ENCODE measurements around the gene DDX10. TPM values are rescaled to one million over a fixed set of nuclear protein-coding genes. Genes with fewer than 3 reads are reported as not detected.
A peak's percentile ranks its signal among the peaks of the same experiment; 100 is the strongest.

Gene DDX10
- total RNA-seq, 4 donors from 2014 or later = 11.5 to 22.0 (median 14.3) TPM

- WGBS = 77% methylated on average over 2 of the region's 2 CpGs
- H3K4me1 ChIP-seq = no peaks in the 10 kb centered on the region
- TF ChIP-seq CTCF (IDR thresholded peaks at IDR 0.05) (no peak), POLR2AphosphoS5 (IDR thresholded peaks at IDR 0.05) (no peak), POLR2A (IDR thresholded peaks at IDR 0.05; ENCODE audit: low read depth) (no peak), EP300 (IDR thresholded peaks at IDR 0.05) (no peak)
- H3K27ac ChIP-seq (replicated peaks in 1 of 4) = no peak overlapping the region
- no peak for DNase-seq (ENCODE audit: extremely low spot score)
- intact Hi-C loops (cut with DNase I) = no loop called here
- H3K36me3 ChIP-seq = no peaks in the 10 kb centered on the region
- H3K27me3 ChIP-seq = no peaks in the 10 kb centered on the region
- no peaks in the 10 kb centered on the region for H3K9me3 ChIP-seq
- H3K4me3 ChIP-seq = no peak overlapping the region
These were observed 310.2 kb downstream of the DDX10 start for GRCh38 chr11:108975026-108975425.

GRCh38 chr11:108975641-108976071 is 310.8 kb downstream of the DDX10 start:
- intact Hi-C loops (cut with DNase I) = no loop called here
- no peak for DNase-seq (ENCODE audit: extremely low spot score)
- H3K4me3 ChIP-seq = no peak overlapping the region
- no peaks in the 10 kb centered on the region for H3K9me3 ChIP-seq
- TF ChIP-seq POLR2AphosphoS5 (IDR thresholded peaks at IDR 0.05) = no peak
- no peak for TF ChIP-seq POLR2A (IDR thresholded peaks at IDR 0.05; ENCODE audit: low read depth)
- TF ChIP-seq EP300 (IDR thresholded peaks at IDR 0.05) = no peak
- no peaks in the 10 kb centered on the region for H3K4me1 ChIP-seq
- H3K36me3 ChIP-seq = no peaks in the 10 kb centered on the region
- no peak overlapping the region for H3K27ac ChIP-seq (replicated peaks in 1 of 4)
- H3K27me3 ChIP-seq = no peaks in the 10 kb centered on the region
- 66% methylated on average over 6 of the region's 6 CpGs for WGBS

GRCh38 chr11:108983636-108984420 is 319.0 kb downstream of the DDX10 start:
- intact Hi-C loops (cut with DNase I) = no loop called here

GRCh38 chr11:108984523-108984922 is 319.7 kb downstream of the DDX10 start:
- no peak for DNase-seq (ENCODE audit: extremely low spot score)
- peaks cover 13 to 24% (median 22%) of the 10 kb centered on the region in 4 donors for H3K4me1 ChIP-seq
- no peak overlapping the region for H3K4me3 ChIP-seq
- no peaks in the 10 kb centered on the region for H3K27me3 ChIP-seq
- intact Hi-C loops (cut with DNase I) = no loop called here
- H3K27ac ChIP-seq (replicated peaks in 1 of 4) = peak overlapping the region in 3 of 4 donors; percentile 5 to 52 (median 50)
- no peaks in the 10 kb centered on the region for H3K36me3 ChIP-seq
- H3K9me3 ChIP-seq = no peaks in the 10 kb centered on the region
- TF ChIP-seq CTCF (IDR thresholded peaks at IDR 0.05) = no peak
- TF ChIP-seq POLR2A (IDR thresholded peaks at IDR 0.05; ENCODE audit: low read depth) = no peak
- TF ChIP-seq POLR2AphosphoS5 (IDR thresholded peaks at IDR 0.05) = no peak
- TF ChIP-seq EP300 (IDR thresholded peaks at IDR 0.05) = no peak

More at GRCh38 chr11:108983636-108984420, 319.0 kb downstream of the DDX10 start:
- TF ChIP-seq CTCF (IDR thresholded peaks at IDR 0.05) = no peak
- no peak for TF ChIP-seq POLR2A (IDR thresholded peaks at IDR 0.05; ENCODE audit: low read depth)
- TF ChIP-seq POLR2AphosphoS5 (IDR thresholded peaks at IDR 0.05) = no peak
- no peak for TF ChIP-seq EP300 (IDR thresholded peaks at IDR 0.05)
- 70% methylated on average over 6 of the region's 6 CpGs for WGBS
- Histone ChIP-seq H3K9me3 (no peaks in the 10 kb centered on the region), H3K4me1 (peaks cover 13 to 24% (median 22%) of the 10 kb centered on the region in 4 donors), H3K27ac (replicated peaks in 1 of 4) (peak overlapping the region in 1 of 4 donors; percentile 52), H3K36me3 (no peaks in the 10 kb centered on the region), H3K27me3 (no peaks in the 10 kb centered on the region), H3K4me3 (no peak overlapping the region)
- DNase-seq (ENCODE audit: extremely low spot score) = no peak

GRCh38 chr11:108985236-108985944 is 320.5 kb downstream of the DDX10 start:
- no peaks in the 10 kb centered on the region for H3K9me3 ChIP-seq
- H3K4me1 ChIP-seq = peaks cover 13 to 24% (median 22%) of the 10 kb centered on the region in 4 donors
- DNase-seq (ENCODE audit: extremely low spot score) = no peak
- H3K27ac ChIP-seq (replicated peaks in 1 of 4) = peak overlapping the region in 3 of 4 donors; percentile 5 to 52 (median 50)
- intact Hi-C loops (cut with DNase I) = no loop called here
- no peak for TF ChIP-seq CTCF (IDR thresholded peaks at IDR 0.05)
- no peak for TF ChIP-seq POLR2A (IDR thresholded peaks at IDR 0.05; ENCODE audit: low read depth)
- TF ChIP-seq POLR2AphosphoS5 (IDR thresholded peaks at IDR 0.05) = no peak
- no peak for TF ChIP-seq EP300 (IDR thresholded peaks at IDR 0.05)
- no peak overlapping the region for H3K4me3 ChIP-seq
- no peaks in the 10 kb centered on the region for H3K27me3 ChIP-seq
- H3K36me3 ChIP-seq = no peaks in the 10 kb centered on the region
- WGBS = 36% methylated on average over 3 of the region's 3 CpGs
